ENCODE data around the gene NCAM1. TPM values are rescaled to one million over a fixed set of nuclear protein-coding genes. Genes with fewer than 3 reads are reported as not detected.

NCAM1 gene
- total RNA-seq, 1 donor from 2014 or later: 84.7 TPM

DNA sequence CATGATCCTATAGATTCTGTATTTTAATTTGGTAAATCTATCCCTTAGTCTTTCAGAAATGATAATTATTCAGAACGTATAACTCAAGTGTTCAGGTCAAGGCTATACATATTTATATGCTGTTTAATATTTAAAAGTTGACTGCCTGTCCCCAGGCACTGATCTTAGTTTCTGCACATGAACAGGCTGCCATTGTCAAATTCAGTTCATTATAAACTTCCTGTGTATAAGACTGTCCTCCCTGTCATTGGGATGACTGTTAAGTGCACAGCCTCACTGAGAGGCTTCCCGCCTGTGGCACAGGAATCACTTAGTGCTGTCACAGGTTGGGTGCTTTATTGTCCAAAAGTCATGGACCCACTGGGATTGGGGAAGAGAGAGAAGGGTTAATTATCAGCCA lies 261.0 kb downstream of the NCAM1 start:
- ATAC-seq: no peak
- intact Hi-C loops (cut with DNase I): no loop called here

DNA sequence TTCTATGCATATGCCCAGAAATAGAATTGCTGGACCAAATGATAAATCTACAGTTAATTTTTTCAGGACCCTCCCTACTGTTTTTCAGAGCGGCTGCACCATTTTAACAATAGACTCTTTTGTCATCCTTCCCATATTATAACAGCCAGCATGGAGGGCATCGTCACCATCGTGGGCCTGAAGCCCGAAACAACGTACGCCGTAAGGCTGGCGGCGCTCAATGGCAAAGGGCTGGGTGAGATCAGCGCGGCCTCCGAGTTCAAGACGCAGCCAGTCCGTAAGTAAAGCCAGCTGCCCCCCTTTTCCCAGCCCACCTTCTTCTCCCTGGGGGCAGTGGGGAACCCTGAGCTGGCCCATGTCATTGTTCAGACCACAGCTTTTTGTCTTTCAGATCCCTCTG lies 273.7 kb downstream of the NCAM1 start:
- intact Hi-C loops (cut with DNase I): no loop called here
- no peak for ATAC-seq

More for the DNA sequence above, 261.0 kb downstream of the NCAM1 start:
- DNase-seq (ENCODE audit: low spot score): no peak

DNA sequence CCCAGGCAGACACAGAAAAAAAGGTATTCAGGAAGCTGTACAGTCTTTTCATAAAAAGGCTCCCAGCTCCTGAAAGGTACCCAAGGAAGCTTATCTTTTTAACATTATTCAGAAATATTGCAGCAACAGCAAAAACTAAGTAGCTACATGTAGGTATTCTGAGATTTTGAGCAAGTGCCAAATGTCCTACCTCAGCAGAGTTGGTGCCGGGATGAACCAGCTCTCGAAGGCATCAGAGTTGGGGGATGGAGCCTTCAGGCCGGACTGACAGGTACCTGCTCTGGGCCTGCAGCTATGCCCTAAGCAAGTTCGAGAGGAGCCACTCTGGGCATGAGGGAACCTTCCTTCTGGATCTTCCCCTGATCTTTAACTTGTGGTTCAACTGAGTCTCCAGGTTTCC lies 276.0 kb downstream of the NCAM1 start:
- ATAC-seq: no peak
- intact Hi-C loops (cut with DNase I): no loop called here
- DNase-seq (ENCODE audit: low spot score): no peak

More for the DNA sequence above, 273.7 kb downstream of the NCAM1 start:
- DNase-seq (ENCODE audit: low spot score): no peak

DNA sequence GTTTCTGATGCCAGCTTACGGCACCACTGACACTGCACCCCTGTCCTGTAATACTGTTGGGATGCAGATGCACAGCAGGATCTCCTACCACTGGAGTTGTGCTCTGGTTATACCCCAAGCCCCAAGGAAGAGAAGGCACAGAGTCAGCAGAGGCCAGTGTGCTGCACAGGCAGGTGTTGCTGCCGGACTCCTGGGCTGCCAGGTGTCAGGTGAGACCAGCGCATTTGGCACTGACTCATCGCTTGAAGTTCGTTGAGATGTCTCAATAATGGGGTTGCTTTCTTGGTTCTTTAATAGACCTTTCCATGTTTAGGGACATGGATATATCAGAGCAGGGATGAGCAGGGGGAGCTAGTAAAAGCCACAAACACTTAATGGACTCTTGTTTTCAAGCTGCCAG lies 277.5 kb downstream of the NCAM1 start:
- ATAC-seq (no peak), DNase-seq (ENCODE audit: low spot score) (no peak)
- intact Hi-C loops (cut with DNase I): no loop called here

DNA sequence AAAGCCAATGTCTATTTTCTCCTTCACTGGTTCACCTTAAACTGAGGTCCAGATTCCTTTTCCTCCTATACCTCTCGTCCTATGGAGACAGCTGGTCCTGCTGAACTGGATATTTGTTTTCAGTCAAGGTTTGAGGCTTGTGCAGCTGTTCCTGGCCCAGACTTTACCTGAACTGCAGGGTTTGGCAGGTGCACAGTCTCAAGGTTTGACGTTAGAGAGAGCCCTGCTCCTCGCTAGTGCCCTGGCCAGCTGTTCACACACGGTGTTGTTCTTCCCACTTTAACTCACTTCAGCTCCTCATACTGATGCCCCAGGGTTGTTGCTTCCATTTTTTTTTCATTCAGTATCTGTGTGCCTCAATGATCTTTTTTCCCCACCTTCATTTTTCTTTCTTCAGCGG lies 279.2 kb downstream of the NCAM1 start:
- DNase-seq (ENCODE audit: low spot score): no peak
- no peak for ATAC-seq
- intact Hi-C loops (cut with DNase I): no loop called here

DNA sequence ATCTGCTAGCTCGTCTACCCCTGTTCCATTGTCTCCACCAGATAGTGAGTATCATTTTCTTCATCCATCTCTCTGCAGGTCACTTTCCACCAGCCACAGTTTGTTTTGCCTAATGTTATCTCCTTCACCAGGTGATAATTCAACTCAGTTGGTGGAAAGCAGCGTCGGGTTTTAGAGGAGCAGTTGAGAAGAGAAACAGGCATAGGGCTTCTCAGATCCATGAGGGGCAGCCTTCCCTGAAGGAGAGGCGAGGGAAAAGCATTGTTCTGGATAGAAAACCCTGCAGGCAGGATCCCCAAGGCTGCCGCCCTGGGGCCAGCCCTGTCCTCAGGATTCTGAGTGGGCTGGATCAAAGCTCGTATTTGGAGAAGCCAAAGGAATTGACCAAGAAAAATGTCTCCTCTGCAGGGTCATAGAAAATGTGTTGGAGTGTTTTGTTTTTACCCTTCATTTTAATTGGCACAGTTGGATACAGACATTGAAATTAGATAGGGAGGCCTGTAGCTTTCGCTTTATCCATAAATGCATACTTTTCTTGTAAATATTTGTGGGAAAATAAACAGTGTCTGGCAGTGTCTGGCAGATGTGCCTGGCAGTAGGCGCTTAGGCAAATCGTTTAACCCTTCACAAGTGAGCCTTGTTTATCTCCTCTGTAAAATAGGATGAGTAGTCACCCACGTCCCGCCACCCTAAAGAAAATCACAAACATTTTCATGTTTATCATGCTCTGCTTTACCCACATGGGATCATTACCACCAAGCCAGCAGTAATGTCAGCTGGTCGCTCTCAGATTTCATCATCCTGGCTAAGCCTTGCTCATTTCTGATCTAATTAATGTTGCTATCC lies 279.8 kb downstream of the NCAM1 start:
- DNase-seq (ENCODE audit: low spot score) (no peak), ATAC-seq (no peak)
- intact Hi-C loops (cut with DNase I): no loop called here

DNA sequence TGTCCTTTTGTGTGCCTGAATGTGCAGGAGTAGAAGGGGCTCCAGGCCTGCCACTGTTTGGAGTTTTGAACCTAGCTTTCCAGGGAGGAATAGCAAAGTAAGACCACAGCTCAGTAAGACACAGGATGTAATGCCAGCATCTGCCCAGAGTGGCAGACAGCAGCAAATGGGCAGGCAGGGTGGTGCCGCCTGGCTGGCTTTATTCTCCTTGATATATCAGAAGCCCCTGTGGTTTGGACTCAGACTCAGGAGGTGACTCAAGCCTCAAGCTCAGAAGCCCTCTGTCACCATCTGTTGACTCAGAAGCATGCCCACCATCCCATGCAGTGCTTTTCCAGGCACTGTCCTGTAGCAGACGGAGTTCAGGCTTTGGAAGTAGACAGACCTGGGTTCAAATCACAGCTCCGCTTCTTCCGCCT lies 280.4 kb downstream of the NCAM1 start:
- ATAC-seq: no peak
- intact Hi-C loops (cut with DNase I): no loop called here
- no peak for DNase-seq (ENCODE audit: low spot score)

DNA sequence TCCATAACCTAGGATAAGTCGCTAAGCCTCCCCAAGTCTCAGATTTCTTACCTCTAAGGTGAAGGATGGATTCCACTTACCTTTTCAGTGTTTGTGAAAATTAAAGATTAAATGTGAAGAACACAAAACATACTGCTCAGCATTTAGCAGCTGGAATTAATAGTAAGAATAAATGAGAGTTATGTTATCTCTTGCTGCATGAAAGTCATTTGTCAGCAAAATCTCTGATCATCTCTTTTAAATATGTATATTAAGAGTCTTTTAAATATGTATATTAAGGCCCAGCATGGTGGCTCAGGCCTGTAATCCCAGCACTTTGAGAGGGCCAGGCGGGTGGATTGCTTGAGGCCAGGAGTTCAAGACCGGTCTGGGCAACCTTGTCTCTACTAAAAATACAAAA lies 280.8 kb downstream of the NCAM1 start:
- intact Hi-C loops (cut with DNase I): no loop called here
- ATAC-seq (no peak), DNase-seq (ENCODE audit: low spot score) (no peak)

DNA sequence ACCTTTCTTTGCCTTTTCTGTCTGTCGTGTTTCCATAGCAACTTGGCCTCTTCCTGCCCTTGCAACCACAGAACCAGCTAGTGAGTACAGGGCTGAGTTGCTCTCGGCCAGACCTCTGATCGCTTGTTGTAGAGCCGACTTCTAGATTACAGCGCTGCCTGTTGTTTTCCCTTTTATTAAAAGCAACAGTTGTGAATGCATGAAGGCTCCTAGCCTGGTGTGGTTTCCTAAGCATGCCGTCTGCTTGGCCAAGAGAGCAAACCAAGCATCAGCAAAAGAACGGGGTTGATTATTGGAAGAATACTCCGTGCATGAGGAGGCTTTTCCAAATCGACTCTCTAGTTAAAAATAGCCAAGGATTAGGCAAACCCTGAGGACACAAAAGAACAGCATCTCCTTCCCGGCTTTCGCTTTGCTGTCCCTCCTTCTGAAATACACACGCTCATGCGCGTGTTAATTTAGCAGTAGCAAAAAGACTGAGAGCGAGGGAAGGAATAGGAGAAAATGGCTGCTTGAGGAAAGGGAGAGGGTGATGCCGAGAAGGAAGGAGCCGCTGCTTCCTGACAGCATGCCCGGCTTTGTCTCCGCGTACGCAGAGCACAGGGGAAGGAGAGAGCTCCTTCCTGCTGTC lies 281.7 kb downstream of the NCAM1 start:
- intact Hi-C loops (cut with DNase I): no loop called here
- ATAC-seq (peak; percentile 82), DNase-seq (ENCODE audit: low spot score) (no peak)

DNA sequence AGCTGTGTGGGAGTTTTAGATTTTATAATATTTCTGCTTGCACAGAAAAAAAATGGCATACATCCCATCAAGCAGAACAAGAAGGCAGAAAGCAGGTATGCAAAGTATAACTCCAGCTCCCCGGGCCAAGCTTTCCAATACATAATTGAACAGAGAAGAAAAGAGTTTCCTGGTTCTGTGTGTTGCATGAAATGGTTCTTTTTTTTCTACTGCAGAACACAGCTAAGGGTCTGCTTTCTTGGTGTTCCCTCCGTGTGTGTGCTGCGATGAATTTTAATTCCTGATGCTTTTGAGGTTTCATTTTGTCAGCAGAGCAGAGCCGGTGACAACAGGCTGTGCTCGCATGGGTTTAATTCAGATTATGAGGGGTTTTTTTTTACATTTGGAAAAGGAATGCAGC lies 282.5 kb downstream of the NCAM1 start:
- ATAC-seq: no peak
- intact Hi-C loops (cut with DNase I): no loop called here
- DNase-seq (ENCODE audit: low spot score): no peak

DNA sequence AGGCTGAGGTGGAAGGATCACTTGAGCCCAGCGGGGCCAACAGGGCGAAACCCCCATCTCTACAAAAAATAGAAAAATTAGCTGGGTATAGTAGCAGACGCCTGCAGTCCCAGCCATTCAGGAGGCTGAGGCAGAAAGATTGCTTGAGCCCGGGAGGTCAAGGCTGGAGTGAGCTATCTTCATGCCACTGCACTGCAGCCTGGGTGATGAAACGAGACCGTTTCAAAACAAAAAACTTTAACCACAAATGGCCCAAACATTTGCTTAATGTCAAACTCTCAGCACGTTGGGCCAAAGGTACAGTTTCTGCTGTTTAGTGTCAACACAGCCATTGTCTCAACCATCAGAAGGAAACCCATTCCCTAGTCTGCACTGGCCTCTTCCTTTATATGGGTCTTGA lies 284.0 kb downstream of the NCAM1 start:
- DNase-seq (ENCODE audit: low spot score): no peak
- intact Hi-C loops (cut with DNase I): no loop called here
- no peak for ATAC-seq

DNA sequence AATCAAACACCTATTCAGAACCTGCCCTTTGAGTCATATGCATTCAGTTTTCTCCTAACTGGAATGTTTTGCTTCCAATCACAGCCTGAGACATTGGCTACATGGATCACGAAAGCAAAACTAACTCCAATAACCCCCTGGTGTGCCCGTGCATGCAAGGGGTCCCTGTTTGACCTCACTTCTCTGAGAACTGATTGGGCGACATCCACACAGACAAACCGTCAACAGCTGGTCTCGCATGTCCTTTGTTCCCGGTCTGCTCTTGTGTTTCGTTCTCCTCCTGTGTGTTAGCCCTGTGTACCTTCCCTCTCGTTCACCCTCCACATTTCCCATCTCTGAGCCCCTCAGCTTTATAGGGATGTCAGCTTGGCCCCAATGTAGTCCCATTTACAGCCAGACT lies 286.0 kb downstream of the NCAM1 start:
- no peak for DNase-seq (ENCODE audit: low spot score)

DNA sequence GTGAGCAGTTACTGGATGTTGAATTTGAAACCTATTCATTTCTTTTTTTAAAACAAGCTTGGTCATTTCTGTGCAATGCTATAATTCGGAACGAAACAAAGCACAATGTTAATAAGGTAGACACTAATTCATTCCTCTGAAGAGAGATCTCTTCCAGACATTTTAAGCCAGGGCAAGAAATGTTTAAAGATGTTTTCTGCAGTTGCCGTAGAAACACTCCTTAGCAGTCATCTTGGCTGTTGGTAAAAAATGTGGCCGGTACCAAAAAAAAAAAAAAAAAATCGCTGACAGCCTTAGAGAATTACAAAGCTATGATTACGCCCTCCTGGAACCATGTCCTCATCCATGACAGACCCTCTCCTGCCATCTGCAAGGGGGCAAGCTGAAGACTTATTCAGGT lies 286.7 kb downstream of the NCAM1 start:
- intact Hi-C loops (cut with DNase I): no loop called here
- ATAC-seq (no peak), DNase-seq (ENCODE audit: low spot score) (no peak)

More for the DNA sequence above, 286.0 kb downstream of the NCAM1 start:
- intact Hi-C loops (cut with DNase I): no loop called here
- no peak for ATAC-seq

DNA sequence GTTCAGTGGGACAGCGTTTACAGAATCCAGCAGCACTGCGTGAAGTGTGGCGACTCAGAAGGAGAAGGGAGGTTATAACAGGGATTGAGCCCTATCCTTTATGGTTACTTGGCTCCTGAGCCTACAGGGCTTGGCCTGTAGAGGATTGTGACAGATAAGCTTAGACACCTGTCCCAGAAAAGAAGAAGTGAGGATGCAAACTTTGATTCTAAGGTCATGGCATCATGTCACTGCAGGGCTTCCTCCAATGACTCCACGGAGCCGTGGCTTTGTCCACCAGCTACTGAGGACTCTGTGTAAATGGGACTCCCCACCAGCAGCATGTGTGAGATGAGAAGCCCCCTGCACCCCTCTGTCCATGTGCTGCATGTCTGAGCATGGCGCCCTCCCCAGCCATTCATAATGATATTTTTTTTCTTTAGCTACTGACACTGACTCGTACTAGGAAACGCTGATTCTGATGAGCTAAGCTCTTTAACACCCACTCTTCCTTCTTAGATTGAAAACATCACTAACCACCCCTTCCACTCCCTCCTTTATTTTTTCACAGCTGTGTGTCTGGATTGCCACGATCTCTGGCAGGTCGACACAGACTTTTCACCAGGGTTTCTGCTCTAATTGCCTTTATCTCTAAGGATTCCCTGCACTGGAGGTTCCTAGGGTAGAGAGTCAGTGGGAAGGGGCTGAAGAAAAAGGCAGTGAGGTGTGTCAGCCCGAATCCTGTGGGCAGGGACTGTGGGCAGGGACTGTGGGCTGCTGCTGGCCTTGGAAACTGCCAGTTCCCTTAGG lies 287.7 kb downstream of the NCAM1 start:
- no peak for DNase-seq (ENCODE audit: low spot score)
- intact Hi-C loops (cut with DNase I): no loop called here
- no peak for ATAC-seq

DNA sequence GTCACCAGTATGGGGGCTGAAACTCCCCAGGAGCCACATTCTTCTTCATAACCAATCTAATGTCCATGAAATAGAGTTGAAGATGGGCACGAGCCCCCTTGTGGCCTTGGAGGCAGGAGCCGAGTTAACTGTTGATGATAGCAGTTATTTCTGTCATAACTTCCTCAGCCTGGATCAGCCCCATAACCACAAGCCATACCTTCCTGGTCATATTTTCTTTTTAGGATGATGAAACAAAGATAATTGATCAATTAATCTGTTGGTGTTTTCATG lies 288.2 kb downstream of the NCAM1 start:
- intact Hi-C loops (cut with DNase I): no loop called here
- ATAC-seq: peak; percentile 39
- no peak for DNase-seq (ENCODE audit: low spot score)

DNA sequence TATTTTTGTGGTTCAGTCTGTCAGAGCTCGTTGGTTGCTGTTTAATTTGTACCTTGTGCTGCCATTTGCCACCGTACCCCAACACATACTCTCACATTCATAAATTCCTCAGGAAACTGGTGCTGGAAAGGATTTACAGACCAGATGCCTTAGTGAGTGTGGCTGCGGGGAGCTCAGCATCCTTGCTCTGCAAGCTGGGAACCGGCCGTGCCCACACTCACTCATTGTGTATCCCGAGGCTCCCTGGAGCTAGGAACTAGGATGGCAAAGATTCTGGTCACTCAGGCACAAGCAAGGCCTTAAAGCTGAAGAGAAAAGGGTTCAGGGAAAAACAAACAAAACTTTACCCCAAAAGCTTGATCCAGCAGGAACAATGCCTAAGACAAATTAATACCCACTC lies 288.6 kb downstream of the NCAM1 start:
- DNase-seq (ENCODE audit: low spot score) (no peak), ATAC-seq (no peak)
- intact Hi-C loops (cut with DNase I): no loop called here

DNA sequence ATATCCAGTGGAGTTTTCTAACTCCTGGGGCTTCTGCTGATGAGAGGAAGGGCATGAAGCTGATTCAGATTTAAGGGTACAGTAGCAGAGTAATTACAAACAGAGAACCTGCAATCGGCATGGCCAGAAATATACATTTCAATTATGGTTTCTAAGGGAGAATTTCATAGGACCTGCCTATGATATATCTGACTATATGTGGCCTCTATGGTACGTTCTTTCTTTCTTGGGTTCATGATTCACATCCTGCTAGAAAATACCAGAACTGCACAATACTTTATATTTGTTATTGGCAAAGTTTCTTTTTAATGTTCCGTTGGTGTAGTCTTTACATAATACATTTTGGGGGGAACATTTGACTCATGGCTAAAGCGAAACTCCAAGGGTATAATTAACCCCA lies 290.1 kb downstream of the NCAM1 start:
- DNase-seq (ENCODE audit: low spot score) (no peak), ATAC-seq (no peak)
- intact Hi-C loops (cut with DNase I): no loop called here

DNA sequence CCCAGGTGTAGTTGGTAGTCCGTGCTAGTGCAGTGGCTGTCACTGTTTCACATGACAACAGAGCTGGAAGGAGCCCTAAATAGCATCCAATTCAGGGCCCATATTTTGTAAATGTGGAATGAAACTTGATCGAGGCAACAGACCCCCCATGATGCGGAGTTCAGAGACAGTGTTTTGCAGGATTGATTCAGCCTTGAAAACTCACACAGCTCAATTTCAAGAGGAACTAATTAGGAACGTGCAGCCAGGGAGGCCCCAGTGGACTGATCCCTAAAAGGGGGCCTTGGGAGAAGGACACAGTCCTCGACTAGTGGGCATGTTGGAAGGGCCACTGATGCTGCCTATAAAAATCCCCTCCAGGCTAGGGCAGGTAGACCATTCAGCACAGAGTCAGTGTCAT lies 292.2 kb downstream of the NCAM1 start:
- DNase-seq (ENCODE audit: low spot score): no peak
- intact Hi-C loops (cut with DNase I): no loop called here
- ATAC-seq: no peak

DNA sequence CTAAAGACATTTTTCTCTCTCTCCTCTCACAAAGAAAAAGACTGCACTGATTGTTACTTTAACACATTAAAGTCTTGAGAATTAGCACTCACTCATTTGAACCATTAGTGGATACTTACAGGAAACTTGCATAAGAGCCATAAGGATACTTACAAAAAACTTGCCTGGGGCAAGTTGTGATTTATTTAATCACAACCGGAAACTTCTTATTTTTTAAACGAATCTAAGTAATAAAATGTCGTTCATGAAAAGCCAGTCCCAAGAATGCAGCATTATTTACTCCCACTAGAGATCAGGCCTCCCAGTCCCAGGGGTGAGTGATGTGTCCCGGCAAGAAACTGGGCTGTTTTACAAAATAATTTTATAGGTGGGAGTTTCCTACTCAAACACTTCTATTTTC lies 293.9 kb downstream of the NCAM1 start:
- DNase-seq (ENCODE audit: low spot score): no peak
- intact Hi-C loops (cut with DNase I): no loop called here
- ATAC-seq: no peak

DNA sequence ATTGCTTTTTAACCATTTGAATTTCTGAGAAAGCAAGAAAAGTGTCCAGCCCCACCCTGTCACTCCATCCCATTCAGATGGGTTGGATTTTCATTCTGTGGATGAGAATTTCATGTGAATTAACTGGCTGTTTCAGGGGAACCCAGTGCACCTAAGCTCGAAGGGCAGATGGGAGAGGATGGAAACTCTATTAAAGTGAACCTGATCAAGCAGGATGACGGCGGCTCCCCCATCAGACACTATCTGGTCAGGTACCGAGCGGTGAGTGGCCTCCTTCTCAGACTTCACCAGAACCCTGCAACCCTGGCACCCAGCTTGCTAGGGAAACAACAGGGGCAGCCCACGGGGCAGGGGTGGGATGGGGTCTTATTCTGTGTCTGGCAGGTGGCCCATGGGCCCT lies 294.5 kb downstream of the NCAM1 start:
- intact Hi-C loops (cut with DNase I): no loop called here
- no peak for DNase-seq (ENCODE audit: low spot score)
- no peak for ATAC-seq
